ENCODE results near the gene CFAP68. TPM values are rescaled to one million over a fixed set of nuclear protein-coding genes. Genes with fewer than 3 reads are reported as not detected.
"Not testable (repeated sequence)": the region's sequence is repeated elsewhere in the genome, so short reads cannot be mapped to it uniquely, and the experiment has no call there.

The CFAP68 gene
- total RNA-seq, 1 experiment from 2014 or later, result 23.9 TPM

DNA sequence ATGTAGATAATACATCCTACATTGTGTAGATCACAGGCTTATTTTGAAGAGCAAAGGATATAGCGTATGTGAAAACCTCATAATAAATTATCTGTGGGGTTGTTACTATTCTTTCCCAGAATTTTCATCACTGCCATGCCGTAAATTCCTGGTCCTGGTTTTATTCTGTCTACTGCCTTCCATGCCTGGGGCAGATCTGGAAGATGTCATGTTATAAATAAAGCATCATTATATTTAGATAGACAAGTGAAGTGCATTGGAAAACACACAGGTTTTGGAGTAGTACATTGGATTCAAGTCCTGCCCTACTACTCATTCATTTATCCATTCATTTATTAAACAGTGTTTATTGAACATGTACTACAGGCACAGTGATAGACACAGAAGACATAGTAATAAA is 41.6 kb downstream of the CFAP68 start:
- no peaks in the 10 kb centered on the region for H3K27me3 ChIP-seq
- H3K36me3 ChIP-seq, result no peaks in the 10 kb centered on the region
- no peak for DNase-seq
- H3K4me1 ChIP-seq, result peaks cover 10% of the 10 kb centered on the region; the same call in 1 of the 2 replicates
- H3K27ac ChIP-seq, result no peak overlapping the region
- no peak overlapping the region for H3K4me3 ChIP-seq
- H3K9me3 ChIP-seq (replicated peaks), result no peaks in the 10 kb centered on the region

DNA sequence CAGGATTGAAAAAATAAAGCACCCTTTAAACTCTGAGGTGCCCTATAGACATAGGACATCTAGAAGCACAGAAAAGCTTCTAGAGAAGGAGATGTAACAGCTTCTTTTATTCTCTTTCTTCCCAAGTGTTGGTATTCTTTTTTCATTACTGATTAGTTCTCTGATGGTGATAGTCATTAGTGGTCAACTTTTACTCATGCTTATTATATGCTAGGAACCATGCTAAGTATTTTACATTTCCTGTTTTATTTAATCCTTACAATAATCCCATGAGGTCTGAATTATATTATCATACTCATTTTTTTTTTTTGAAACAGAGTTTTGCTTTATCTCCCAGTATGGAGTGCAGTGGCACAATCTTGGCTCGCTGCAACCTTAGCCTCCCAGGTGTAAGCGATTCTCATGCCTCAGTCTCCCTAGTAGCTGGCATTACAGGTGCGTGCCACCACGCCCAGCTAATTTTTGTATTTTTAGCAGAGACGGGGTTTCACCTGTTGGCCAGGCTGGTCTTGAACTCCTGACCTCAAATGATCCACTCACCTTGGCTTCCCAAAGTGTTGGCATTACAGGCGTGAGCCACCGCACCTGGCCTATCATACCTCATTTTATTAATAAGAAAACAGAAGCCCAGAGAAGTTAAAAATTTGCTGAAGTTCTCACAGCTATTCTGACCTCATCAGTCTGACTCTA is 42.3 kb downstream of the CFAP68 start:
- H3K4me3 ChIP-seq, result no peak overlapping the region
- H3K27ac ChIP-seq, result no peak overlapping the region
- DNase-seq, result no peak
- H3K4me1 ChIP-seq, result peaks cover 10% of the 10 kb centered on the region; the same call in 1 of the 2 replicates
- no peaks in the 10 kb centered on the region for H3K27me3 ChIP-seq
- no peaks in the 10 kb centered on the region for H3K9me3 ChIP-seq (replicated peaks)
- H3K36me3 ChIP-seq, result no peaks in the 10 kb centered on the region

DNA sequence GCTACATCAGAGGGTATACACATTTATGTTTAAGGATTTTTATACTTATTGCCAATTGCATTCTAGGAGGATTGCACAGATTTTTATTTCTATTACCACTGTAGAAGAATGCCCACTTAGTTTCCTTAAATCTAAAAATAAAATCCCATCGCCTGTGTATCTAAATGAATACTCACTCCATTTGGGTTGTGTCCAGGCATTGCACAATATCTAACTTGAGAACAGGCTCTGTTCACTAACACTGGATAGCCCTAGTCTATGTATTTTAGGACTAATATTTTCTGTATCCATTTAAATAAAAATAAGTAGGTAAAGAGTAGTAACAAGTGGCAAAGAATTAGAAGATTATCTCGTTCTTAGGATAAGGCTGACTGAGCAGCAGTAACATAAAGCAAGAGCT is 43.5 kb downstream of the CFAP68 start:
- Histone ChIP-seq H3K36me3 (no peaks in the 10 kb centered on the region), H3K27me3 (no peaks in the 10 kb centered on the region), H3K4me3 (no peak overlapping the region), H3K4me1 (peaks cover 13% of the 10 kb centered on the region; the same call in 1 of the 2 replicates), H3K27ac (no peak overlapping the region; the same call in 1 of the 2 replicates), H3K9me3 (replicated peaks) (no peaks in the 10 kb centered on the region)
- DNase-seq, result no peak

DNA sequence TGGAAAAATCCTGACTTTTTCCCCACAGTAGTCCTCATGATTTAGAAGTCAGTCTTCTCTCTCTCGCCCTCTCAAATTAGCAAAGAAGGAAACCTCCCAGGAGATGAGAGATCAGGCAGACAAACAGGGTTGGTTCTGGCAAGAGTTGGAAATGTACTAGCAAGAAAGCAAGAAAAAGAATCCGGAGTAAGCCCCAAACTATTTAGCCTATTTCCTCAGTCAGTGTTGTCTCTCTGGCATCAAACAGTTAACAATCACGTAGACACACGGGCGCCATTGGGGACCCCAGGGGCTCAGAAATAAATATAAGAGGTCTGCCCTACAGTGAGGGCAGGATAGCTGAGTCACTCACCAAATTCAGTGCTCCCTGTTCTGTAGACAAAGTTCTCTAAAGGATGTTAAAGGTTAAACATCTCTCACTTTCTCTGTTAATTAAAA is 44.0 kb downstream of the CFAP68 start:
- Histone ChIP-seq H3K27ac (peak overlapping the region; percentile 21; the same call in 1 of the 2 replicates), H3K4me1 (peaks cover 13% of the 10 kb centered on the region; the same call in 1 of the 2 replicates), H3K27me3 (no peaks in the 10 kb centered on the region), H3K36me3 (no peaks in the 10 kb centered on the region), H3K4me3 (no peak overlapping the region), H3K9me3 (replicated peaks) (no peaks in the 10 kb centered on the region)
- no peak for DNase-seq

DNA sequence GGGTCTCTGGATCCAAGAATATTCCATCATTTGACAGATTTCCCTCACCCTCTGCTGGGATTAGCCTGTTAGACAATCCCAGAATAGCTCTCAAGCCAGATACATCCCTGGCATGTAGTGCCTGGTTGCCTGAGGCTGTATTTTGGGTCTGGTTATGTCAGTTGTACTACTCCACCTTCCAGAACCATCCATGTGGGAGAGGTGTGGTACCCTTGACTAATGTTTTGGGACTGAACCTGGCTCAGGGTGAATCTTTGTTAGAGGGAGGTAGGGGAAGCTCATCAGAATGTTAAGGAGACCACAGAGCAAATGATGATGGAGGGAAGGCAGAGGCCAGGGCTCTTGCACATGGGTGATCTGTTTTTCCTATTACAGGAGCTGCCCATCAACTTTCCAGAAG is 44.6 kb downstream of the CFAP68 start:
- Histone ChIP-seq H3K36me3 (no peaks in the 10 kb centered on the region), H3K27ac (no peak overlapping the region; the same call in 1 of the 2 replicates), H3K4me1 (peaks cover 12% of the 10 kb centered on the region; the same call in 1 of the 2 replicates), H3K27me3 (no peaks in the 10 kb centered on the region), H3K4me3 (no peak overlapping the region), H3K9me3 (replicated peaks) (no peaks in the 10 kb centered on the region)
- no peak for DNase-seq

DNA sequence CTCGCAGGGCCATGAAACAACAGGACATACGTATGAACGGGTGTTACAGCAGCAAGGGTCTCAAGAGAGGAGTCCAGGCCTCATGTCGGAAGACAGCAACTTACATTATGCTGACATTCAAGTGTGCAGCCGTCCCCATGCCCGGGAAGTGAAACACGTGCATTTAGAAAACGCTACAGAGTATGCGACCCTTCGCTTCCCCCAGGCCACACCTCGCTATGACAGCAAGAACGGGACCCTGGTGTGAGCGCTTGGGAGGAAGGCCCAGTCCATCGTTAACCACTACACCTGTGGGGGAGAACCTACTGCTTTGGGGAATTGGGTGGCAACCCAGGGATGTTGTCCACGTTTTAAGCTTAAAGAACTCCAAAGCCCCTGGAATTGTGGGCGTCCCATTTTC is 46.6 kb downstream of the CFAP68 start:
- Histone ChIP-seq H3K27me3 (no peaks in the 10 kb centered on the region), H3K4me3 (no peak overlapping the region), H3K4me1 (peaks cover 9% of the 10 kb centered on the region; the same call in 1 of the 2 replicates), H3K9me3 (replicated peaks) (no peaks in the 10 kb centered on the region), H3K36me3 (no peaks in the 10 kb centered on the region), H3K27ac (no peak overlapping the region)
- no peak for DNase-seq

DNA sequence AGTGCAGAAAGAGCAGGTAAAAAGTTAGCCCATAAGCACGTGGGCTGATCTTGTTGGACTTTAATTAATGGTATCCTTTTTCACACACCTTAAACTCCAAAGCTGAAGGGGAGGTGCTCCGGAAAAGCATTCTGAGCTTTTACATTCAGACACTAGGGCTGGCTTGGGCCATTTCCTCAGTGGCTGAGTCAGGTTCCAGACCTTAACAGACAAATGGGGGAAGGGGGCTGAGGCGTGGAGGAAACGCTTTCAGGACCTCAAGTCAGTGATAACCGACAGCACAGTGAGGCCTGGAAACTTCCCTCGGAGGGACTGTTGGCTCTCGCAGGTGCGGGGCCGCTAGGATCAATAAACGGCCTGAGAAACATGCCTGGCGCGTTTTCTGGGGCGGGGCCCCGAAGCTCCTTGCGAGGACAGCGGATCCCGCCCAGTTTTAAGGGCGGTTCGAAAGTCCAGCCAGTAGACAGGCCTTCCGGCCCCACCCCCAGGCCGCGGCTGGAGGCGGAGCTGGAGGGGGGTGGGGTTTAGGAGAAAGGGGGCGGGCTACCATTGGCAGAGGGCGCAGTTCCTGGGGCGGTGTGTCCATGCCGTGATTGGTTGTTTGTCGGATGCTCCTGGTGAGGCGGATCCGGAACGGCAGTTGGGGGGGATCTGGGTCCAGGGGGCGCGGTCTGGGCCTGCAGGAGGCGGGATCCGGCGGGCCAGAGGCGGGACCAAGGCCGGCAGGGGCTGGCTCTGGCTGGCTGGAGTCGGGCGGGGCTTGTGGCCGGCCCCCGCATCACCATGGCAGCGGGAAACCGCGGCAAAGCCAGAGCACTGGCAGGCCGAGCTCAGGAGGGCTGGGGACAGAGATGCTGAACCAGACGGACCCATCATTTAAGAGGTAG is 47.4 kb downstream of the CFAP68 start:
- no peaks in the 10 kb centered on the region for H3K27me3 ChIP-seq
- H3K27ac ChIP-seq, result peak overlapping the region; percentile 39; the same call in 1 of the 2 replicates
- peak; percentile 90 to 91 for DNase-seq
- peak overlapping the region; percentile 59 for H3K4me3 ChIP-seq
- no peaks in the 10 kb centered on the region for H3K9me3 ChIP-seq (replicated peaks)
- H3K36me3 ChIP-seq, result no peaks in the 10 kb centered on the region
- peaks cover 9% of the 10 kb centered on the region; the same call in 1 of the 2 replicates for H3K4me1 ChIP-seq

DNA sequence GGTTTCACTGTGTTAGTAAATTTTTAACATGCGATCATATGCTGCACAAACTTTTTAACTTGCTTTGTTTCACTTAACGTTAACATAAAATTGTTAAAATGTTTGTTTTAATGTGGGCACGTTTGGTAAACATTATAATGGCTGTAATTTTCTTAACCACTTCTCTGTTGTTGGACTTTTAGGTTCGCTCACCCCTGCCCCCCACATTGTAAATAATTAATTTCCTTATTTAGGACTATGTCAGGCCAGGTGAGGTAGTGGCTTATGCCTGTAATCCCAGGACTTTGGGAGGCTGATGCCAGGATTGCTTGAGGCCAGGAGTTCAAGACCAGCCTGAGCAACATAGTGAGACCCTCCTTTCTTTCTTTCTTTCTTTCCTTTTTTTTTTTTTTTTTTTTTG is 51.1 kb downstream of the CFAP68 start:
- no peak overlapping the region for H3K27ac ChIP-seq
- H3K9me3 ChIP-seq (replicated peaks), result no peaks in the 10 kb centered on the region
- H3K27me3 ChIP-seq, result no peaks in the 10 kb centered on the region
- no peaks in the 10 kb centered on the region for H3K36me3 ChIP-seq
- no peak overlapping the region for H3K4me3 ChIP-seq
- peaks cover 5% of the 10 kb centered on the region; the same call in 1 of the 2 replicates for H3K4me1 ChIP-seq
- DNase-seq, result no peak

DNA sequence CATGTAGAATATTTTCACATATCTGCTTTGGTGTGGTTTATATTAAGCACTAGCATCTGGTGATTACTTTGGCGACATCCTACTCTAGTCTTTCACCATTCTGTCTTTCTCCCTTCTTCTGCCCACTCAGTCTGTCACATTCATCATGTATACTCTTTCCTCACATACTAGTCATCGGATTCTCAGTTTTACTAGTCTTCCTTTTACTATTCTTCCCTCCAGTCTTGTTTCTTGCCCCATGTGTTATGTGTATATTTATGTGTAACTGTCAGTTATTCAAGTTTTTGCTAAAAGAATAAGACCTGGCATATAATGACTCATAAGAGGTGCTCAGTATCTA is 53.2 kb downstream of the CFAP68 start:
- H3K27me3 ChIP-seq, result no peaks in the 10 kb centered on the region
- H3K4me3 ChIP-seq, result no peak overlapping the region
- no peaks in the 10 kb centered on the region for H3K36me3 ChIP-seq
- no peak overlapping the region for H3K27ac ChIP-seq
- H3K4me1 ChIP-seq, result peaks cover 4% of the 10 kb centered on the region; the same call in 1 of the 2 replicates
- DNase-seq, result no peak
- H3K9me3 ChIP-seq (replicated peaks), result no peaks in the 10 kb centered on the region

DNA sequence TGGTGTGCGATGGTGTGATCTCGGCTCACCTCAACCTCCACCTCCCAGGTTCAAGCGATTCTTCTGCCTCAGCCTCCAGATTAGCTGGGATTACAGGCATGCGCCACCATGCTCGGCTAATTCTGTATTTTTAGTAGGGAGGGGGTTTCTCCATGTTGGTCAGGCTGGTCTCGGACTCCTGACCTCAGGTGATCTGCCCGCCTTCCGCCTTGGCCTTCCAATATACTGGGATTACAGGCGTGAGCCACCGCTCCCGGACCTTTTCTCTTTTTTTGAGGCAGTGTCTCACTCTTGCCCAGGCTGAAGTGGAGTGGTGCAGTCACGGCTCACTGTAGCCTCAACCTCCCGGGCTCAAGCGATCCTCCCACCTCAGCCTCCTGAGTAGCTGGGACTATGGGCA is 53.8 kb downstream of the CFAP68 start:
- H3K4me1 ChIP-seq; DNase-seq; H3K9me3 ChIP-seq (replicated peaks); H3K27ac ChIP-seq; H3K36me3 ChIP-seq; H3K27me3 ChIP-seq; H3K4me3 ChIP-seq: not testable (repeated sequence)

DNA sequence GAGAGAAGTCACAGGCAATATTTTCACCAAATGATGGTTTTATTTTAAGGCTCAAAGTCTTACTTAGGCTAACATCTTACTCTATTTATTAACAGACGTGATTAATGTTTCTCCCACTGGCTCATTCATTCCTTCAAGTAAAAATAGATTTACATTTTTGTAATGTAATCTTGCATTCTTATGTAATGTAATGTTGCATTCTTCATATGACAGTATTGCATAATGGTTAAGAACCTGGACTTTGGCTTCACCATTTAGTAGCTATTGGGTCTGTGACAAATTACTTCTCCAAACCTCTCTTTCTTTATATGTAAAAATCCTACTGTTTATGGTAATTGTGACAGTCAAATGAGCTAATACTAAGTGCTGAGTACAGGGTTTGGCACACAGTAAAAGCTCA is 54.5 kb downstream of the CFAP68 start:
- H3K9me3 ChIP-seq (replicated peaks), result no peaks in the 10 kb centered on the region
- peaks cover 6% of the 10 kb centered on the region; the same call in 1 of the 2 replicates for H3K4me1 ChIP-seq
- no peaks in the 10 kb centered on the region for H3K27me3 ChIP-seq
- no peak overlapping the region for H3K4me3 ChIP-seq
- no peak for DNase-seq
- H3K36me3 ChIP-seq, result no peaks in the 10 kb centered on the region
- no peak overlapping the region for H3K27ac ChIP-seq

DNA sequence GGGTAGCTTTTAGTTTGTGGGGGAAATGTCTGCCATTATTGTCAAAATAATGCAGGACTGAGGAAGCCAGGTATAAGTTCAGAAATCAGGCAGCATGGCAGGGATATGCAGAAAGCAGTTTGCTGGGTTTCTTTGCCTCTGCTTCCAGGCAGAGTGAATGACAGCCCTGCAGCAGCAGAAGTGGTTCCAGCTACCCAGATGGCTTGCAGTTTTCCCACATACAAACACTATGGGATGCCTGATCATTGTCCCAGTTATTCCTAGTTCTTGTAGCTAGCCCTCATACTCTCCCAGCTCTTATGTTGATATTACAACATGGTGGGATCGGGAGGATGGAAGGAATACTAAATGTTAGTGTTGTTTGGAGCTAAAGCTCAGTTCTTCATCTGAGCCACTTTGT is 55.0 kb downstream of the CFAP68 start:
- H3K4me3 ChIP-seq, result no peak overlapping the region
- H3K9me3 ChIP-seq (replicated peaks), result no peaks in the 10 kb centered on the region
- H3K27me3 ChIP-seq, result no peaks in the 10 kb centered on the region
- no peak for DNase-seq
- no peak overlapping the region for H3K27ac ChIP-seq
- no peaks in the 10 kb centered on the region for H3K36me3 ChIP-seq
- peaks cover 6% of the 10 kb centered on the region; the same call in 1 of the 2 replicates for H3K4me1 ChIP-seq
